ENCODE measurements around the gene MRPS10.

MRPS10 gene

DNA sequence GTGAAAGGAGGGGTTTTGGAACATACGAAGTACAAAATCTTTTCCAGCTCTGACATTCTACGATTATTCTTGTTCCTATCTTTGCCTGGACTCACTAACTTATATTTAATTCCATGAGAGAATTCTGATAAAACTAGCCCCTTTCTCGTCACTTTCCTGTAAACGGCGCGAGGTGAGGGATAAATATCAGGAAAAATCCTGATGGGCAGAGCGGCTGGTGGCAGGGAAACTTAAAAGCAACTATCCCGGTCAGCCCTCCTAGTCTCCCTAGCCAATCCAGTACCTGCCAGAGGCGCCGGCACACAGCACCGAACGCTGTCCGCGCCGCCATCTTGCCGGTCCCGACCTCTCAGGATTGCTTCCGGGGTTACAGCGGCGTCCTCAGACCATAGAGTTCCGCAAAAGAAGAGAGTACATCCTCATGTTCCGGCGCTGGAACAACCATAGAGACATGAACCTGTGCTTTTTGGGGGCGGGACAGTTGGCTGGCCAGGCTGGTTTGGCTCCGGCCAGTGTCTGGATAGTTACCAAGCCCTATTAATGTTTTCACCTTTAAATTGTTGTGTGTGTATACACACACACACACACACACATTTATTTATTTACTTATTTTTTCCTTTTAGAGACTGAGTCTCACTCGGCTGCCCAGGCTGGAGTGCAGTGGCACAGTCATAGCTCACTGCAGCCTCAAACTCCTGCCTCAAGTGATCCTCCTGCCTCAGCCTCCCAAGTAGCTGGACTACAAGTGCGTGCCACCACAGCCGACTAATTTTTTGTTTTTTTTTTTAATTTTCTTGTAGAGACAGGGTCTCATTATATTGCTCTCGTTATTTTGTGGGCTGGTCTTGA lies at the start of gene MRPS10:
TSS of gene MRPS10 (minus strand) at position 343 of the 849 bp plus-strand sequence. CDS start at position 331, 12 bp downstream.
- DNase-seq: peak; percentile 96

DNA sequence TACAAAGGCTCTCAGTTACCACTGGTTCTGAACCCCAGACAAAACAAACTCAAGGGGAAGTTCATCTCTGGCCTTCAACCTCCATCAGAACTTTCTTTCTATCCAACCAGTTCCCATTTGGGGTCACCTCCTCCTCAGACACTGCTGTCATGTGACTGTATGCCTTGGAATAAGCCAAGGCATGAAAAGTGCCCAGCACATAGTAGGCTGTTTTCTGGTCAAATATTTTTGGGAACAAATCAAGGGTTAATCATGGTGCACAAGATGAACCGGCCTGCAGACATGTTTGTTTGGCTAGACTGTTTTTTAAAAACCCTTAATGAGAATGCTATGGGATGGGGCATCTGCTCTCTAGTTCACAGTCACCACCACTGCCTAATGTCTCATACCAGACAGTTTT lies 48.9 kb upstream of the MRPS10 start:
- no peak for DNase-seq

DNA sequence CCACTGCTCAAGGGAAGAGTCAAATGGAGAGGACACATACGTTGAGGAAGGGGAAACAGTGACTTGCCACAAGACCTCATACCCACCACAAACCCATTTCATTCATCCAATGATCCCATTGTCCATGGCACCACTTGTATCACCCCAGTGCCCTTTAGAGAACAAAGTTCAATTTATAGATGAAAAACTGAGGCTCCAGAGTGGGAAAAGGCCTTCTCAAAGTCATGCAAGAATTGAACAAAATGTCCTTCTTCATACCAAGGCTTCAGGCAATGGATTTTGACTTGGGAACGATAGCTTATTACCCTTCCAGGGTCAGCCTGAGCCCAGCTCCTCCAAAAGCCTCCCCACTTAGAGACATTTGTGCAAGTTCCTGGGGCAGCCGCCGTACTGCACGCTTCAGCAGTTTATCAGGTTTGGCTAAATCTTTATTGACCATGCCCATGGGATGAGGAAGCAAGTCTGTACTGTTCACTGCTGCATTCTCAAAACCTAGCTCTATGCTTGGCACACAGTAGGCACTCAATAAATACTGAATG lies 47.3 kb upstream of the MRPS10 start:
- no peak for DNase-seq

DNA sequence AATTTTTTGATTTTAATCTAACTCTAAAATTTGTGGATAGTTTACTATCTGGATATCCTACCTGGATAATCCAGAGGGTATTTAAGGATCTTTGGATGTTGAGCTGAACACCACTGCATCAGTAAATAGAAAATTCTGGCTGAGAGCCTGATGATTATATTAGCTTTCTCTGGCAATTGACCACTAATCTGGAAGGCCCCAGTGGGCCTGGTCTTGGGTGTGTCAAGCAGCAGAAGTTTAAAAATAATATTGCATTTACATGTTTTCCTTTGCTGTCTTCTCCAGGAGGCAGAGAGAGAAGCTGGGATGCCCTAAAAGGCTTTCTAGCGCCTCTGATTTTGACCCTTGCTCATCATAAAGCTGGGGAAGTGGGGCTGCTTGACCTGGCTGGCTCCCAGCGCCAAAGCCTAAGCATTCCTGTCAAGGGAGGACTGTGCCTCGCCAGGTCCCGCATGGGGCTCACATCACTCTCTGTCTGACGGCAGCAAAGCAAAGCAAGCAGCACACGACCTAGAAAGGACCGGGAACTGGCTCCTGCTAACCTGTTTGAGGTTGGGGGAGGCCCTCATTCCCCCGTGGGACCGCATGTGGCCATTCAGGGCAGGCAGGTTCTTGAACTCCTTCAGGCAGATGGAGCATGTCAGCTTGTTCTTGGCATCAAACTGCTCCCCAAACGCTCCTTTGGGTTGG lies 46.6 kb upstream of the MRPS10 start:
- DNase-seq: no peak

GRCh38 chr6:42263165-42263728 lies 45.6 kb upstream of the MRPS10 start:
- DNase-seq: no peak

DNA sequence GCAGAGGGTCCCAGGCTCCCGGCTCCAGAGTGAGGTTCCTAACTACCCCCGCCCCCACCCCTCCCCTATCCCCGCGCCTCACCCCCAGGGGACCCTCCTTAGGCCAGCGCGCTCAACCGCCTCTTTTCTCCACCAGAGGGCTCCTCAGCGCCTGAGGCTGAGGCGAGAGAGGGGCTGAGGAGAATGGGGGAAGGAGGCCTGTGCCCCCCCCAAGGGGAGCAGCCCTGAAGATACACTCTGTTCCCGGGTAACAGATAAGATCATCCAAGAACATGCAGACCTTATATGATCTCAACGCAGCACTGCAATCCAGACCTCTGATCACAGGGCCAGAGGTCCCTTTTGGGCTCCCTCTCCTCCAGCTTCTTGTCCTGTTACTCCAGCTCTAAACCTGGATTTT lies 43.3 kb upstream of the MRPS10 start:
- no peak for DNase-seq

GRCh38 chr6:42260396-42260888 lies 42.8 kb upstream of the MRPS10 start:
- DNase-seq: no peak

GRCh38 chr6:42259841-42260395 lies 42.3 kb upstream of the MRPS10 start:
- no peak for DNase-seq

- no peak for DNase-seq
Measured at GRCh38 chr6:42259286-42259685, 41.6 kb upstream of the MRPS10 start.

GRCh38 chr6:42257614-42258013 lies 40.0 kb upstream of the MRPS10 start:
- no peak for DNase-seq

- no peak for DNase-seq
Measured at GRCh38 chr6:42257063-42257462, 39.4 kb upstream of the MRPS10 start.

DNA sequence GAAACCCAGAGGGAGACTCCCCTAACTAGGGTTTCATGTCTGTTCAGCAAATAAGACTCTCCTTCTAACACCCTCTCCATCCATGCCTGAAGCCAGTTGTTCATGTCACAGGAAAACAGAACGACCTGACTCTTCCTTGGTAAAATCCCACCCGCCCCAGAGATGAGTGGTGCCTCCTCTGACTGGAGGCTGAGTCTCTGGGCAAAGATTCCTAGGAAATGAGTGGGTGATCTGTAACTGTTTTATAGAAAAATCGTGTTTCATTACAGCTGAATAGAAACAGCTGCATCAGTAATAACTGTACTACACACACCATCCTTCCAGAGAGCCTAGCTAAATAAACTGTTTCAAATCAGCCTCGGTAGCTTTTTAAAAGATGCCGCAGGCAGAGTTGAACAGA lies 37.4 kb upstream of the MRPS10 start:
- DNase-seq: no peak

- no peak for DNase-seq
Measured at GRCh38 chr6:42254505-42254904, 36.8 kb upstream of the MRPS10 start.

DNA sequence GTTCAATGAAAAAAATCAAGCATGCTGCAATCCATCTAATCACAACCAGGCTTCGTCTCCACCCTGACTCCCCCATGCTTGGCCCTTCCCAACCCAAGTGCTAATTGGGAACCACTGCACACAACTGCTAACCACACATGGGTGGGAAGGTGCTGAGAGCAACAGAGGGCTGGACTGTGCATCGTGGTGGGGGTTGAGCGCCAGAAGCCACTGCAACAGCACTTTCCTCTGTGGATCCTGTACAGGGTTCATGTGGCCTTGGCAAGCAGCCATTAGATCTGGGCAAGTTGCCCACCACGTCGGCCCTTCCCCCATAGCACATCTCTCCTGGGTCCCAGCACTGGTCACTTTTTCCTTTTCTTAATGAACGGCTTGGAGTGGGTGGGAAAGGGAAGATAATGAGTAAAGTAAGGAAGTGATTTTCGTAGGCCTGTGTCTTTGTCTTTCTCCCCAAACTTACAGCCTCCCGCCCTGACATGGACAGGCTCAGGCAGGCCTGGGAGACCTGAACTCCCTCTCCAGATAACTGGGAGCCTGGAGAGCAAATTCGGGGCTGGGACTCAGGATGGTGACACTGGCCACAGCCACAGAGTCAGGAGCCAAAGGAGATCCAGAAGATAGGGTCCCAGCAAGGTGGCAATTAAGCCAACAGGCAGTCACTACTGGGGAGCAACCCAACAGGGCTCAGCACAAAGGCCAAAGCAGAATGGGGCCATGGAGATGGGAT lies 34.4 kb upstream of the MRPS10 start:
- DNase-seq: peak; percentile 83

DNA sequence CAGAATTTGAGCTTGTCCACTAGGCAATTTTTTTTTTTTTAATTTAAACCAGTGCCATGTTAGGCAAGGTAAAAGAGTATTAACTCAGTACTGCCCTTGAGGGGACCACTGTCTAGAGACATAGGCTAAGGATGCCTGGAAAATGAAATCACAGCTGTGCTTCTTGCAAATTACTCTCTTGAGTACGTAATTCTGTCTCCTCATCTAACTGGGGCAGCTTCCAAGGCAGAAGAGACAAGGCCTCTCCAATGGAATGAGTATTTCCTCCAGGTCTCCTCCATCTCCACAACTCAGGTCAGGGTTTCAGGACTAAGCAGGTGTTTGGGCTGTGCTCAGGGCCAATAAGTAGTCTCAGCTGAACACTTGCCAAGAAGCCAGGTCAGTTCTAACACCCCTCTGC lies 33.8 kb upstream of the MRPS10 start:
- DNase-seq: no peak

DNA sequence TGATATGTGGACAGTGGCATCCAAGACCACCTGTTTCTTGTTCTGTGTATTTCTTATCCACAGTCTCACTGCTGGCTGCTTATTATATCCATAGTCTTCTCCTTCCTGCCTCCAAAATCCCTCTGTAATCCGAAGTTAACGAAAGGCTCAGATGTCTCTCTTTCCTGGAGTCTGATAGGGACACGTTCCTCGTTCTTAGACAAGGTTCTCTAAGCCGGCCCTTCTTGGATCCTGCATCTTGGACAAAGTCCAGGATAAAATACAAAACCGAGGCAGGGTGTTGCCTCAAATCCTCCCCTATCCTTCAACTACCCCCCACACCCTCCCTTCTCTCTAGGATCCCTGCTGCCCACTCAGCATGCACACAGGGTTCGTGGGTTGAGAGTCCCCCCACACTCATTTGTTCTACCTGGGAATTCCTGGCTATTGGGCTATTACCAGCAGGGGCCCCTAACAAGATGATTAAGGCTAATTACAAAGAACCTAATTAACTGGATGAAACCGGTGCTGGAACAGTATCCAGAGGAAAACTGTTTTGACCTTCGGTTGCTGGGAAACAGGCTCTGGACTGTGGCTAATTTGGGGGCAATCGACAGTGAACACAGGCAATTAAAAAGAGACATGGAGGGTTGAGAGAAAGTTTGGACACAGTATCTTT lies 32.7 kb upstream of the MRPS10 start:
- no peak for DNase-seq

DNA sequence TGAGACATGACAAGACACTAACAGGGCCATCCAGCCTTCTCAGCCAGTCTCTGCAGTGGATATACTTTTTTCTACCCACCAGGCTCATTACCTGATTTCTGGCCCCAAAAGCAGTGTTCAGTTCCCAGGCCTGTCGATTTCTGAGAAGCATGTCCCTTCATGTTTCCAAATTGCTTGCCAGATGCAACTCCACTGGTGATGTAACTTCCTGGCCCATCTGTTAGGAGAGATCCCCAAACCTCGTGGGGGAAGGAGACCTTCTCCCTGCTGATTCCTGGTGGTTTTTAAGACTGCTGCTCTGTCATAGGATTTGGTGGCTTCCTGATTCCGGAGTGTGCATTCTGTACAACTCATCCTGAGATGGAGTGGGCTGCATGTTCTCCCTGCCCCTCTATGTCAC lies 31.6 kb upstream of the MRPS10 start:
- no peak for DNase-seq

GRCh38 chr6:42243046-42243445 lies 25.4 kb upstream of the MRPS10 start:
- no peak for DNase-seq

DNA sequence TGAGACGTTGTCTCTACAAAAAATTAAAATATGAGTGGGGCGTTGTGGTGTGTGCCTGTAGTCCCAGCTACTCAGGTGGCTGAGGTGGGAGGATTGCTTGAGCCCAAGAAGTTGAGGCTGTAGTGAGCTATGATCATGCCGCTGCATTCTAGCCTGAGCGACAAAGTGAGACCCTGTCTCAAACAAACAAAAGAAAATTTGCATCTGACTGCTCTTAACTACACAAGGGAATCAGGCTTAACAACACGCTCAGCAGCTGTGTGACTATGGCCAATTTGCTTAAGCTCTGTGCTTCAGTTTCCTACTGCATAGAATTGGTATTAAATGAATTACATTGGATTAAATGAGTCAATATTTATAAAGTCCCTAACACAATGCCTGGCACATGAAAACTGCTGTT lies 24.3 kb upstream of the MRPS10 start:
- no peak for DNase-seq

DNA sequence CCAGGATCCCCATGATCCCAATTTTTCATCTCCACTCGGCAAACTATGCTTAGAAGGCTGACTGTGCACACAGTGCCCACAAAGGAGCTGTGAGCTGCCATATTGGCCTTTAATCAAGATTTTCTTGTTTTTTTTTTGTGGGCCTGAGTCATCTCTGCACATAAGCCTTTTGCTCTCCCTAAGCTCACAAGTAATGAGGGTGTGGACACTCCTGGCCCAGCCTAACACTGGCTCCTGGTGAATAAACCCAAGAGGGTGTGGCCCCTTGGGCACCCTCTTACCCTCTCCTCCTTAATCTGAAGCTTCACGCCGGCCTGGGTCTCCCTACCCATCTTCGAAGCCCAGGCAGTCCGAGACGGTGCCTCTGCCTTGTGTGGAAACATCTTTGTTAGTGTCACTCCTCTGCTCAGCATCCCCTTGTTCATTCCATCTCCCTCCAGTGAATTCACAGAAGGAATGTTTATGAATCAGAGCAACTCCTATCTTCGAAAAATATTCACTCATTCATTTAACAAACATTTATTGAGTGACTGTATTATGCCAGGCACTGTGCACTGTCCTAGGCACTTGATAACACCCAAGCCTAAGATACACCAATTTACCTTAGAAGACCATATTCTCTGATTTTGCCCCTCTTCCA lies 22.2 kb upstream of the MRPS10 start:
- DNase-seq: no peak

GRCh38 chr6:42239333-42239732 lies 21.7 kb upstream of the MRPS10 start:
- no peak for DNase-seq

DNA sequence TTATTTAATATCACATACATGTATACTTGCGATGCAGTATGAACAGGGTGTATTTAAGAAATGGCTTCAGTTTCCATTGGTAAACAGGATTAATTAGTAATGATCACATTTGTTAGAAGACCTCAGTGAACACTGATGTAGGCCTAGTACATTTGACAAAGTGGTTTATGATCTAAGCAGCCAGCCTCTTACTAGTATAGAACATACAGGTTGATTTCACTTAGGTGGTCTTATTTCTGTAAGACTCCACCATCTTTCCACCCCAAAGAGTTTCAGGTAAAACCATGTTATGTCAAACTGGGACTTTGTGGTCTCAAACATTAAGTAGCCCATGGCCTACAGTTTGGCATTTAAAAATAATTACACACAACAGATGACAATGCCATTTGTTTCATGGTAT lies 20.2 kb upstream of the MRPS10 start:
- DNase-seq: no peak
